Neutrophil (primary cell): ENCODE measurements around the gene EMP3.

Experiments
- H3K27ac ChIP-seq: fragments of 200-600 bp; sonication (generic); 2 replicates; pipeline ENCODE4 v1.5.1; 2016; ENCODE audit warnings: mild to moderate bottlenecking, moderate library complexity
- H3K27me3 ChIP-seq: fragments of 200-600 bp; sonication (generic); 2 replicates; pipeline ENCODE4 v1.6.0; 2016; ENCODE audit warnings: mild to moderate bottlenecking
- H3K36me3 ChIP-seq: fragments of 200-600 bp; sonication (generic); 2 replicates; pipeline ENCODE4 v1.5.1; 2017
- H3K4me1 ChIP-seq, 2 experiments: fragments of 200-600 bp in 1 of 2; sonication (generic) in 1 of 2; 1 replicate in 1 of 2; 2 replicates in 1 of 2; pipeline versions ENCODE4 v1.5.1 to v1.6.1; 2013 to 2016; ENCODE audit warnings: low read depth in 1 of 2, low read length in 1 of 2, mild to moderate bottlenecking in 1 of 2, moderate library complexity in 1 of 2; ENCODE audit not compliant: control insufficient read depth in 1 of 2, insufficient read depth in 1 of 2
- H3K4me3 ChIP-seq, 2 experiments: fragments of 200-600 bp in 1 of 2; sonication (generic) in 1 of 2; 1 replicate in 1 of 2; 2 replicates in 1 of 2; pipeline ENCODE4 v1.5.1; 2013 to 2016; ENCODE audit warnings: low read depth in 1 of 2, low read length in 1 of 2, mild to moderate bottlenecking in 1 of 2, moderate library complexity in 1 of 2
- H3K9me3 ChIP-seq: fragments of 200-600 bp; sonication (generic); 2 replicates; pipeline ENCODE4 v1.5.1; 2016
- TF ChIP-seq, protein P1 (sequence below): fragments of 200-600 bp; sonication (generic); IDR thresholded peaks from 2 replicates; pipeline ENCODE4 v1.5.1; 2016; ENCODE audit warnings: antibody characterized with exemption

EMP3 gene

DNA sequence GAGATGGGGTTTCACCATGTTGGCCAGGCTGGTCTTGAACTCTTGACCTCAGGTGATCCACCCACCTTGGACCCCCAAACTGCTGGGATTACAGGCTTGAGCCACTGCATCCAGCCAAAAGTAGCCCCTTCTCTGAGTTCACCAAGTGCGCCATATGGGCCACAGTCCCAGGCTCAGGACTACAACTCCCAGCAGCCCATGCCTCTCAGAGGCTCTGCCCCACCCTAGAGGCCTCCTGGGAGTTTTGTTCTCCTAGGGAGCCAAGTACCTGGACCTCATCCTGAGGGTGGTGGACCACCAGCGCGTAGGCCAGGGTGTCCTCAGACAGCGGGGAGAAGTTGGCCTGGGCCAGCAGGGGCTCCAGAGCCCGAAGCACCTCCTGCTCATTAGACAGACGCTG is 19.5 kb downstream of the EMP3 start:
- H3K9me3 ChIP-seq, result no peaks in the 10 kb centered on the region
- H3K4me1 ChIP-seq, result peaks cover 4 to 5% of the 10 kb centered on the region in 2 experiments
- H3K27me3 ChIP-seq, result no peaks in the 10 kb centered on the region
- H3K27ac ChIP-seq, result no peak overlapping the region
- no peaks in the 10 kb centered on the region for H3K36me3 ChIP-seq
- TF ChIP-seq, protein P1, sequence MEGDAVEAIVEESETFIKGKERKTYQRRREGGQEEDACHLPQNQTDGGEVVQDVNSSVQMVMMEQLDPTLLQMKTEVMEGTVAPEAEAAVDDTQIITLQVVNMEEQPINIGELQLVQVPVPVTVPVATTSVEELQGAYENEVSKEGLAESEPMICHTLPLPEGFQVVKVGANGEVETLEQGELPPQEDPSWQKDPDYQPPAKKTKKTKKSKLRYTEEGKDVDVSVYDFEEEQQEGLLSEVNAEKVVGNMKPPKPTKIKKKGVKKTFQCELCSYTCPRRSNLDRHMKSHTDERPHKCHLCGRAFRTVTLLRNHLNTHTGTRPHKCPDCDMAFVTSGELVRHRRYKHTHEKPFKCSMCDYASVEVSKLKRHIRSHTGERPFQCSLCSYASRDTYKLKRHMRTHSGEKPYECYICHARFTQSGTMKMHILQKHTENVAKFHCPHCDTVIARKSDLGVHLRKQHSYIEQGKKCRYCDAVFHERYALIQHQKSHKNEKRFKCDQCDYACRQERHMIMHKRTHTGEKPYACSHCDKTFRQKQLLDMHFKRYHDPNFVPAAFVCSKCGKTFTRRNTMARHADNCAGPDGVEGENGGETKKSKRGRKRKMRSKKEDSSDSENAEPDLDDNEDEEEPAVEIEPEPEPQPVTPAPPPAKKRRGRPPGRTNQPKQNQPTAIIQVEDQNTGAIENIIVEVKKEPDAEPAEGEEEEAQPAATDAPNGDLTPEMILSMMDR, result no peak
- no peak overlapping the region for H3K4me3 ChIP-seq

DNA sequence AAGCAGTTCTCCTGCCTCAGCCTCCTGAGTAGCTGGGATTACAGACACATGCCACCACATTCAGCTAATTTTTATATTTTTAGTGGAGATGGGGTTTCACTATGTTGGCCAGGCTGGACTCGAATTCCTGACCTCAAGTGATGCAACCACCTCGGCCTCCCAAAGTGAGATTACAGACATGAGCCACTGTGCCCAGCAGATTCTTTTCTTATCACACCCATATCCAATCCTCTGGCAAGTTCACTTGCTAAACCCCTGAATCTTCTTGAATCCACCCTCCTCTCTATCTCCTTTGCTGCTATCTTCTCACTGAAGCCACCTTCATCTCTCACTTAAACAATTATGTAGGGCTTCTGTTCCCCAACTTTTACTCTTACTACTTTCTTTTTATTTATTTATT is 20.8 kb downstream of the EMP3 start:
- no peaks in the 10 kb centered on the region for H3K36me3 ChIP-seq
- H3K4me3 ChIP-seq, result no peak overlapping the region
- H3K4me1 ChIP-seq, result peaks cover 4 to 5% of the 10 kb centered on the region in 2 experiments
- no peak overlapping the region for H3K27ac ChIP-seq
- TF ChIP-seq, protein P1, result no peak
- H3K9me3 ChIP-seq, result no peaks in the 10 kb centered on the region
- H3K27me3 ChIP-seq, result no peaks in the 10 kb centered on the region

DNA sequence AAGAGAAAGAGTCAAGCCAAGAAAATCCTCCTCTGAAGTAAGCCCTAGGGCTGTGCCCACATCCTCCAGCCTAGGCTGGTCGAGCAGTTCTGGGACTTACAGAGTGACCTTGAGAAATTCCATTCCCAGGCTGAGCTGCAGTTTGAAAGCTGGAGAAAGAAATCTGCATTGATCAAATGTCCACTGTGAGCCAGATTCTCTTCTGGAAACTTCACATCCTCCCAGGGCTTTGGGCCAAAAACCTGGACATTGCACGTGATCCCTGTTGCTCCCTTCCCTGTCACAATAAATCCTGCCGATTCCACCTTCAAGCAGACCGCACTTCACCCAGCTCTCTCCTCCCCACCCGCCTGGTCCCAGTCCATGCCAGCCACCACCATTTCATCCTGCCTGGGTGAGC is 22.7 kb downstream of the EMP3 start:
- Histone ChIP-seq H3K4me1 (peaks cover 3 to 4% of the 10 kb centered on the region in 2 experiments), H3K27ac (no peak overlapping the region), H3K9me3 (no peaks in the 10 kb centered on the region), H3K27me3 (no peaks in the 10 kb centered on the region), H3K4me3 (no peak overlapping the region), H3K36me3 (no peaks in the 10 kb centered on the region)
- TF ChIP-seq, protein P1, result no peak

DNA sequence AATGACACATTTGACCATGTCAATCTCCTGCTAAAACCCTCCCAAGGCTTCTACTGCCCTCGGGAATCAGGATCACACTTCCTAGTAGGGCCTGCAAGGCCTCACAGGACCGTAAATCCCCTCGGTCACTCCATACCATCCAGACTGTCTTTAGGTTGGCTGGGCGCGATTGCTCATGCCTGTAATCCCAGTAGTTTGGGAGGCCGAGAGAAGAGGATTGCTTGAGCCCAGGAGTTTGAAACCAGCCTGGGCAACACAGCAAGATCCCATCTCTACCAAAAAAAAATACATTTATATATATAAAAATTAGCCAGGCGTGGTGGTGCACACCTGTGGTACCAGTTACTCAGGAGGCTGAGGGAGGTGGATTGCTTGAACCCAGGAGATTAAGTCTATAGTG is 23.4 kb downstream of the EMP3 start:
- Histone ChIP-seq H3K4me3 (no peak overlapping the region), H3K27me3 (no peaks in the 10 kb centered on the region), H3K4me1 (no peaks in the 10 kb centered on the region), H3K36me3 (no peaks in the 10 kb centered on the region), H3K27ac (no peak overlapping the region), H3K9me3 (no peaks in the 10 kb centered on the region)
- TF ChIP-seq, protein P1, result no peak

DNA sequence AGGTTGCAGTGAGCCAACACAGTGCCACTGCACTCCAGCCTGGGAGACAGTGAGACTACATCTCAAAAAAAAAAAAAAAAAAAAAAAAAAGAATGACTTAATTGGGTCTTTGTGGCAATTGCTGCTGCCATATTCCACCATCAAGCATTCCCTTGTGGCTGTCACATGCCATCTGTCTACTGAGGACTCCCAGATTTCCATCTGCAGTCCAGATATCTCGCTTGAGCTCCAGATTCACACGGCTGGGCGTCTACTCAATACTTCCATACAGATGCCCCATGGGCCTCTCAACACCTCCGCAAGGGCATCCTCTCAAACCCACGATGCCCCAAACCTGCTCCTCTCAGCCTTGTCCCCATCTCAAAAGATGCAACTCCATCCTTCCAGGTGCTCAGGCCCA is 25.5 kb downstream of the EMP3 start:
- H3K4me3 ChIP-seq, result no peak overlapping the region
- no peaks in the 10 kb centered on the region for H3K4me1 ChIP-seq
- no peak overlapping the region for H3K27ac ChIP-seq
- TF ChIP-seq, protein P1, result no peak
- H3K27me3 ChIP-seq, result no peaks in the 10 kb centered on the region
- no peaks in the 10 kb centered on the region for H3K9me3 ChIP-seq
- H3K36me3 ChIP-seq, result no peaks in the 10 kb centered on the region

DNA sequence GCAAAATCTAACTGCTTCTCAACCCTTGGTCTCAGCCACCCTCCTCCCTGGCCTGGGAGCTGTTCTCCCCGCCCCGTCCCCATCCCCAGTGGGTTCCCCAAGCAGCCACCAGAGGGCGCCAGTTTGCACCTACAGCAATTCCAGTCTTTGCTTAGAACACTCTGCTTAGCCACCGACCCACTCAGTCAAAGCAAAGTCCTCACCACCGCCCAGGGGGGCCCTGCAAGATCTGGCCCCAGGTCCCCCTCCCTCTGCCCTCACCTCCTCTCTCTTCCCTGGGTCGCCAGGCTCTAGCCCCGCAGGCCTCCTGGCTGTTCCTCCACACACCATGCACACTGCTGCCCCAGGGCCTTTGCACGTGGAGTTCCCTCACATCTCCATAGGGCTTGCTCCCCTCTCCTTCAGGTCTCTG is 26.0 kb downstream of the EMP3 start:
- TF ChIP-seq, protein P1, result peak; percentile 90
- no peak overlapping the region for H3K4me3 ChIP-seq
- H3K9me3 ChIP-seq, result no peaks in the 10 kb centered on the region
- no peak overlapping the region for H3K27ac ChIP-seq
- no peaks in the 10 kb centered on the region for H3K4me1 ChIP-seq
- H3K27me3 ChIP-seq, result no peaks in the 10 kb centered on the region
- no peaks in the 10 kb centered on the region for H3K36me3 ChIP-seq
